CD4-positive, CD25-positive, alpha-beta regulatory T cell (primary cell): Measurements from ENCODE around the gene PSAP. TPM values are rescaled to one million over a fixed set of nuclear protein-coding genes. Genes with fewer than 3 reads are reported as not detected.

Experiments used
- ATAC-seq, 2 donors: fragments of 150-1000 bp; cut with Tn5 transposase; one replicate each; pipeline ENCODE4 v1.10.0; 2021; ENCODE audit warnings: low read depth in 2 of 2, moderate number of reproducible peaks in 2 of 2, moderate library complexity in 1 of 2
- DNase-seq, 3 donors: peaks; one replicate each; pipeline versions ENCODE4 v3.0.0 to v3.0.0-alpha.2; 2012 to 2022; ENCODE audit warnings: mixed read lengths in 1 of 3
- H3K27ac ChIP-seq: one replicate; pipeline ENCODE4 v1.7.0; 2013; ENCODE audit warnings: mild to moderate bottlenecking, low read length; ENCODE audit not compliant: insufficient read depth, poor library complexity, severe bottlenecking
- H3K27me3 ChIP-seq: one replicate; pipeline ENCODE4 v1.7.0; 2013; ENCODE audit warnings: low read length; ENCODE audit not compliant: control insufficient read depth, insufficient read depth
- H3K36me3 ChIP-seq: one replicate; pipeline ENCODE4 v1.7.0; 2013; ENCODE audit warnings: mild to moderate bottlenecking, low read length, moderate library complexity; ENCODE audit not compliant: control insufficient read depth, insufficient read depth
- H3K4me1 ChIP-seq: 2 replicates; pipeline ENCODE4 v1.7.0; 2013; ENCODE audit warnings: mild to moderate bottlenecking, low read length; ENCODE audit not compliant: insufficient read depth, control insufficient read depth, poor library complexity, severe bottlenecking
- H3K4me3 ChIP-seq: one replicate; pipeline ENCODE4 v1.7.0; 2013; ENCODE audit warnings: low read depth, mild to moderate bottlenecking, low read length, moderate library complexity
- H3K9me3 ChIP-seq, 2 experiments: 1 replicate in 1 of 2; 2 replicates in 1 of 2; pipeline ENCODE4 v1.7.0; 2013; ENCODE audit warnings: low read length in 2 of 2, mild to moderate bottlenecking in 1 of 2, moderate library complexity in 1 of 2; ENCODE audit not compliant: control insufficient read depth in 2 of 2
- H3K27ac Mint-ChIP-seq, 3 donors: one replicate each; pipeline ENCODE4 v1.8.0; 2020 to 2022; ENCODE audit warnings: mild to moderate bottlenecking in 3 of 3, mixed read lengths in 3 of 3, moderate library complexity in 2 of 3
- H3K27me3 Mint-ChIP-seq: one replicate; pipeline ENCODE4 v1.8.0; 2022; ENCODE audit warnings: mild to moderate bottlenecking, mixed read lengths
- H3K36me3 Mint-ChIP-seq: one replicate; pipeline ENCODE4 v1.8.0; 2020; ENCODE audit warnings: mixed read lengths
- H3K4me1 Mint-ChIP-seq, 4 donors: one replicate each; pipeline ENCODE4 v1.8.0; 2020 to 2022; ENCODE audit warnings: mixed read lengths in 4 of 4, mild to moderate bottlenecking in 1 of 4
- H3K4me3 Mint-ChIP-seq, 4 donors: one replicate each; pipeline ENCODE4 v1.8.0; 2020 to 2022; ENCODE audit warnings: mild to moderate bottlenecking in 4 of 4, mixed read lengths in 4 of 4, moderate library complexity in 3 of 4
- H3K9me3 Mint-ChIP-seq, 7 donors: one replicate each; pipeline ENCODE4 v1.8.0; 2020 to 2022; ENCODE audit warnings: mixed read lengths in 7 of 7, mild to moderate bottlenecking in 3 of 7, moderate library complexity in 2 of 7
- polyA plus RNA-seq, 4 donors: library from polyadenylated mRNA; unstranded; fragments of 300-500 nt; fragmentation: Illumina TruSeq; gene quantifications; one replicate each; pipeline ENCODE4 v1.2.3, GENCODE V29; 2021
- total RNA-seq: library from RNA; stranded (reverse); gene quantifications from one replicate; pipeline ENCODE4 v1.2.3, GENCODE V29; 2022

Gene PSAP
- total and polyA plus RNA-seq, 5 donors from 2014 or later, result 186 to 560 (median 530) TPM

- ATAC-seq (no peak), DNase-seq (no peak)
- Mint-ChIP-seq H3K4me3 (peak overlapping the region in 1 of 4 donors; percentile 50), H3K4me1 (peaks cover 4 to 83% (median 57%) of the 10 kb centered on the region in 4 donors), H3K9me3 (no peaks in the 10 kb centered on the region), H3K27me3 (no peaks in the 10 kb centered on the region), H3K36me3 (no peaks in the 10 kb centered on the region), H3K27ac (peak overlapping the region; percentile 75 to 94 (median 87))
- H3K27ac ChIP-seq, result no peak overlapping the region
- H3K4me1 ChIP-seq, result peaks cover 26% of the 10 kb centered on the region
- peaks cover 5% of the 10 kb centered on the region for H3K36me3 ChIP-seq
- no peaks in the 10 kb centered on the region for H3K27me3 ChIP-seq
- H3K4me3 ChIP-seq, result no peak overlapping the region
- H3K9me3 ChIP-seq, result no peaks in the 10 kb centered on the region
Observed at GRCh38 chr10:71838264-71839211, 12.5 kb downstream of the PSAP start.

GRCh38 chr10:71837098-71837827, 13.8 kb downstream of the PSAP start:
- Mint-ChIP-seq H3K9me3 (no peaks in the 10 kb centered on the region), H3K27me3 (no peaks in the 10 kb centered on the region), H3K4me3 (peak overlapping the region in 1 of 4 donors; percentile 11), H3K4me1 (peaks cover 4 to 81% (median 48%) of the 10 kb centered on the region in 4 donors), H3K27ac (peak overlapping the region in 2 of 3 donors; percentile 75 to 87), H3K36me3 (no peaks in the 10 kb centered on the region)
- no peak overlapping the region for H3K4me3 ChIP-seq
- DNase-seq, result peak in 1 of 3 donors; percentile 20
- no peaks in the 10 kb centered on the region for H3K9me3 ChIP-seq
- ATAC-seq, result peak; percentile 26 to 43
- H3K4me1 ChIP-seq, result peaks cover 30% of the 10 kb centered on the region
- H3K27ac ChIP-seq, result no peak overlapping the region
- H3K36me3 ChIP-seq, result peaks cover 9% of the 10 kb centered on the region
- H3K27me3 ChIP-seq, result no peaks in the 10 kb centered on the region

GRCh38 chr10:71836596-71836974, 14.5 kb downstream of the PSAP start:
- Mint-ChIP-seq H3K27me3 (no peaks in the 10 kb centered on the region), H3K4me3 (no peak overlapping the region), H3K36me3 (peaks cover 4% of the 10 kb centered on the region), H3K27ac (peak overlapping the region in 2 of 3 donors; percentile 80 to 87), H3K4me1 (peaks cover 4 to 78% (median 48%) of the 10 kb centered on the region in 4 donors), H3K9me3 (peaks cover 0 to 1% (median 0%) of the 10 kb centered on the region in 7 donors)
- H3K4me1 ChIP-seq, result peaks cover 30% of the 10 kb centered on the region
- peaks cover 16% of the 10 kb centered on the region for H3K36me3 ChIP-seq
- H3K9me3 ChIP-seq, result no peaks in the 10 kb centered on the region
- no peaks in the 10 kb centered on the region for H3K27me3 ChIP-seq
- DNase-seq (no peak), ATAC-seq (no peak)
- H3K4me3 ChIP-seq, result no peak overlapping the region
- no peak overlapping the region for H3K27ac ChIP-seq

- DNase-seq, result no peak
- H3K4me1 Mint-ChIP-seq, result peaks cover 4 to 74% (median 46%) of the 10 kb centered on the region in 4 donors
- H3K4me3 ChIP-seq, result no peak overlapping the region
Observed at GRCh38 chr10:71835671-71836595, 15.1 kb downstream of the PSAP start.

GRCh38 chr10:71834343-71834674, 16.7 kb downstream of the PSAP start:
- Mint-ChIP-seq H3K27me3 (no peaks in the 10 kb centered on the region), H3K27ac (peak overlapping the region in 1 of 3 donors; percentile 13), H3K9me3 (peaks cover 0 to 1% (median 0%) of the 10 kb centered on the region in 7 donors), H3K36me3 (peaks cover 22% of the 10 kb centered on the region), H3K4me3 (no peak overlapping the region), H3K4me1 (peaks cover 0 to 59% (median 41%) of the 10 kb centered on the region in 4 donors)
- ATAC-seq, result no peak
- Histone ChIP-seq H3K9me3 (no peaks in the 10 kb centered on the region), H3K4me3 (no peak overlapping the region), H3K27ac (no peak overlapping the region), H3K27me3 (no peaks in the 10 kb centered on the region), H3K4me1 (peaks cover 24% of the 10 kb centered on the region), H3K36me3 (peaks cover 38% of the 10 kb centered on the region)
- no peak for DNase-seq

More at GRCh38 chr10:71835671-71836595, 15.1 kb downstream of the PSAP start:
- peaks cover 0 to 1% (median 0%) of the 10 kb centered on the region in 7 donors for H3K9me3 Mint-ChIP-seq
- no peak overlapping the region for H3K27ac ChIP-seq
- ATAC-seq, result peak; percentile 64 to 68
- no peak overlapping the region for H3K4me3 Mint-ChIP-seq
- peaks cover 9% of the 10 kb centered on the region for H3K36me3 Mint-ChIP-seq
- H3K36me3 ChIP-seq, result peaks cover 23% of the 10 kb centered on the region
- peak overlapping the region in 2 of 3 donors; percentile 80 to 87 for H3K27ac Mint-ChIP-seq
- H3K4me1 ChIP-seq, result peaks cover 30% of the 10 kb centered on the region
- no peaks in the 10 kb centered on the region for H3K27me3 Mint-ChIP-seq
- no peaks in the 10 kb centered on the region for H3K27me3 ChIP-seq
- no peaks in the 10 kb centered on the region for H3K9me3 ChIP-seq

GRCh38 chr10:71833451-71834342, 17.4 kb downstream of the PSAP start:
- H3K4me1 Mint-ChIP-seq, result peaks cover 0 to 54% (median 38%) of the 10 kb centered on the region in 4 donors
- Histone ChIP-seq H3K36me3 (peaks cover 44% of the 10 kb centered on the region), H3K9me3 (no peaks in the 10 kb centered on the region), H3K4me1 (peaks cover 19% of the 10 kb centered on the region), H3K27ac (no peak overlapping the region), H3K27me3 (no peaks in the 10 kb centered on the region), H3K4me3 (no peak overlapping the region)
- no peaks in the 10 kb centered on the region for H3K27me3 Mint-ChIP-seq
- H3K36me3 Mint-ChIP-seq, result peaks cover 28% of the 10 kb centered on the region
- H3K4me3 Mint-ChIP-seq, result peak overlapping the region in 1 of 4 donors; percentile 43
- no peak for ATAC-seq
- no peak for DNase-seq
- H3K9me3 Mint-ChIP-seq, result peaks cover 0 to 1% (median 0%) of the 10 kb centered on the region in 7 donors
- H3K27ac Mint-ChIP-seq, result peak overlapping the region in 2 of 3 donors; percentile 62 to 83
